GM23338 (cell line): Measurements from ENCODE around the gene MSL3. TPM values are rescaled to one million over a fixed set of nuclear protein-coding genes. Genes with fewer than 3 reads are reported as not detected.

Experiments
- ATAC-seq: fragments of 200-7000 bp; cut with Tn5 transposase; 3 replicates; pipeline ENCODE4 v1.9.1; 2020
- DNase-seq: peaks from one replicate; pipeline ENCODE4 v3.0.0-alpha.2; 2015; ENCODE audit warnings: low spot score
- H2AFZ ChIP-seq: fragments of 200-600 bp; sonication (generic); 2 replicates; pipeline ENCODE4 v1.8.0; 2016; ENCODE audit warnings: antibody characterized with exemption, mild to moderate bottlenecking, moderate library complexity
- H3F3A ChIP-seq: fragments of 200-600 bp; sonication (generic); replicated peaks from 2 replicates; pipeline ENCODE4 v1.8.0; 2017; ENCODE audit warnings: antibody characterized with exemption, mixed run types, low read depth
- H3K27ac ChIP-seq: fragments of 200-600 bp; sonication (generic); 2 replicates; pipeline ENCODE4 v1.6.1; 2016; ENCODE audit warnings: low read depth
- H3K27me3 ChIP-seq: fragments of 200-600 bp; sonication (generic); 2 replicates; pipeline ENCODE4 v1.8.0; 2016; ENCODE audit warnings: mild to moderate bottlenecking, mixed run types, moderate library complexity; ENCODE audit not compliant: insufficient read depth
- H3K36me3 ChIP-seq: fragments of 200-600 bp; sonication (generic); 2 replicates; pipeline ENCODE4 v1.8.0; 2016; ENCODE audit warnings: mild to moderate bottlenecking; ENCODE audit not compliant: insufficient read depth
- H3K4me1 ChIP-seq: fragments of 200-600 bp; sonication (generic); 2 replicates; pipeline ENCODE4 v1.8.0; 2016; ENCODE audit warnings: mild to moderate bottlenecking, moderate library complexity; ENCODE audit not compliant: insufficient read depth
- H3K4me2 ChIP-seq: fragments of 200-600 bp; sonication (generic); 2 replicates; pipeline ENCODE4 v1.7.1; 2017; ENCODE audit warnings: mixed run types
- H3K4me3 ChIP-seq: fragments of 200-600 bp; sonication (generic); 2 replicates; pipeline ENCODE4 v1.6.1; 2016; ENCODE audit warnings: mixed run types
- H3K79me2 ChIP-seq: fragments of 200-600 bp; sonication (generic); replicated peaks from 2 replicates; pipeline ENCODE4 v1.8.0; 2017; ENCODE audit warnings: mild to moderate bottlenecking; ENCODE audit not compliant: insufficient read depth
- H3K9me2 ChIP-seq: fragments of 200-600 bp; sonication (generic); 2 replicates; pipeline ENCODE4 v1.8.0; 2017; ENCODE audit not compliant: insufficient read depth
- H4K20me1 ChIP-seq: fragments of 200-600 bp; sonication (generic); replicated peaks from 2 replicates; pipeline ENCODE4 v1.8.0; 2017; ENCODE audit warnings: mild to moderate bottlenecking; ENCODE audit not compliant: insufficient read depth
- H3K27ac Mint-ChIP-seq: 2 replicates; pipeline ENCODE4 v1.8.0; 2020; ENCODE audit warnings: inconsistent platforms, mild to moderate bottlenecking, moderate library complexity, mixed read lengths
- H3K27me3 Mint-ChIP-seq: 3 replicates; pipeline ENCODE4 v1.8.0; 2022; ENCODE audit warnings: low read depth, mild to moderate bottlenecking, moderate library complexity, mixed read lengths, inconsistent platforms; ENCODE audit not compliant: insufficient read depth, poor library complexity
- H3K36me3 Mint-ChIP-seq: 3 replicates; pipeline ENCODE4 v1.8.0; 2021; ENCODE audit warnings: low read depth, mild to moderate bottlenecking, inconsistent platforms, moderate library complexity, mixed read lengths
- H3K4me1 Mint-ChIP-seq: 3 replicates; pipeline ENCODE4 v1.8.0; 2020; ENCODE audit warnings: mild to moderate bottlenecking, inconsistent platforms, mixed read lengths
- H3K4me3 Mint-ChIP-seq: 3 replicates; pipeline ENCODE4 v1.8.0; 2021; ENCODE audit warnings: moderate library complexity, mild to moderate bottlenecking, inconsistent platforms, mixed read lengths
- H3K9me3 Mint-ChIP-seq: 3 replicates; pipeline ENCODE4 v1.8.0; 2020; ENCODE audit warnings: moderate library complexity, mild to moderate bottlenecking, inconsistent platforms, mixed read lengths
- CREB1 ChIP-seq: fragments of 250-450 bp; sonication (Bioruptor Pico); IDR thresholded peaks from 2 replicates; pipeline ENCODE4 v1.5.0; 2020; ENCODE audit warnings: low read depth, mild to moderate bottlenecking, moderate library complexity
- POLR2AphosphoS5 ChIP-seq: IDR thresholded peaks from 2 replicates; pipeline ENCODE4 v1.6.1; 2016; ENCODE audit warnings: antibody characterized with exemption, low read depth
- REST ChIP-seq: IDR thresholded peaks from one replicate; pipeline ENCODE4 v1.6.1; 2018; ENCODE audit warnings: antibody characterized with exemption; ENCODE audit not compliant: unreplicated experiment
- polyA plus RNA-seq: library from polyadenylated mRNA; unstranded; fragments of >200 nt; fragmentation: Nextera tagmentation; extraction: Ambion mirVana; gene quantifications from 2 replicates; pipeline ENCODE4 v1.2.1, GENCODE V29; 2016
- total RNA-seq: library from RNA; depleted of rRNA; stranded (reverse); fragments of >200 nt; shearing (Covaris generic); gene quantifications from 2 replicates; pipeline ENCODE4 v1.2.3, GENCODE V29; 2014; rRNA removed
- TF ChIP-seq, protein P1 (sequence below): fragments of 250-450 bp; sonication (Bioruptor Pico); IDR thresholded peaks from 2 replicates; pipeline ENCODE4 v1.5.0; 2020; ENCODE audit warnings: mild to moderate bottlenecking, moderate library complexity
- TF ChIP-seq, protein P2 (sequence below): IDR thresholded peaks from 2 replicates; pipeline ENCODE4 v1.6.1; 2016; ENCODE audit warnings: antibody characterized with exemption

The MSL3 gene
- total and polyA plus RNA-seq, 2 experiments from 2014 or later, result 13.9 to 18.9 TPM

DNA sequence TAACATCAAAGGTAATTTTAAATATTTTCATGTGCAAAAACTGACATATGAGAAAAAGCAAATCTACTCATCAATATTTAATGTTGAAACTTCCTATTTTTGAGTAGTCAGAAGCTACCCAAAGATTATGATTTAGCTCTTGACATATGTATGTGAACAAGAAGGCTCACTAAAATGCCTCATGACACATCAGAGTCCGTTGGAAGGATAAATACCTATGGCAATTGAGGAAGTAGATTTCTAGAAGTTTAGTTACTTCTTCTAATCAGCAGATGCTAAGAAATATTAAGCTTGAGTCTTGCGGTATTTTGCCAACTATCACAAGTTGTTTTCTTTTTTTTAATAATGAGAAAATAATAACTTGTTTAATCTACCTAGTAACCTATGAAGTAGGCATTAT, 55.3 kb downstream of the MSL3 start:
- H3K36me3 ChIP-seq, result no peaks in the 10 kb centered on the region
- DNase-seq (no peak), ATAC-seq (no peak)
- H3K27ac Mint-ChIP-seq, result no peak overlapping the region
- H3K27ac ChIP-seq, result no peak overlapping the region
- no peaks in the 10 kb centered on the region for H3K4me1 ChIP-seq
- H4K20me1 ChIP-seq, result no peaks in the 10 kb centered on the region
- no peaks in the 10 kb centered on the region for H3K36me3 Mint-ChIP-seq
- H3F3A ChIP-seq, result no peaks in the 10 kb centered on the region
- H3K4me3 Mint-ChIP-seq, result no peak overlapping the region
- no peaks in the 10 kb centered on the region for H3K27me3 ChIP-seq
- H3K9me2 ChIP-seq, result no peaks in the 10 kb centered on the region
- TF ChIP-seq POLR2AphosphoS5, result no peak
- TF ChIP-seq, protein P1, sequence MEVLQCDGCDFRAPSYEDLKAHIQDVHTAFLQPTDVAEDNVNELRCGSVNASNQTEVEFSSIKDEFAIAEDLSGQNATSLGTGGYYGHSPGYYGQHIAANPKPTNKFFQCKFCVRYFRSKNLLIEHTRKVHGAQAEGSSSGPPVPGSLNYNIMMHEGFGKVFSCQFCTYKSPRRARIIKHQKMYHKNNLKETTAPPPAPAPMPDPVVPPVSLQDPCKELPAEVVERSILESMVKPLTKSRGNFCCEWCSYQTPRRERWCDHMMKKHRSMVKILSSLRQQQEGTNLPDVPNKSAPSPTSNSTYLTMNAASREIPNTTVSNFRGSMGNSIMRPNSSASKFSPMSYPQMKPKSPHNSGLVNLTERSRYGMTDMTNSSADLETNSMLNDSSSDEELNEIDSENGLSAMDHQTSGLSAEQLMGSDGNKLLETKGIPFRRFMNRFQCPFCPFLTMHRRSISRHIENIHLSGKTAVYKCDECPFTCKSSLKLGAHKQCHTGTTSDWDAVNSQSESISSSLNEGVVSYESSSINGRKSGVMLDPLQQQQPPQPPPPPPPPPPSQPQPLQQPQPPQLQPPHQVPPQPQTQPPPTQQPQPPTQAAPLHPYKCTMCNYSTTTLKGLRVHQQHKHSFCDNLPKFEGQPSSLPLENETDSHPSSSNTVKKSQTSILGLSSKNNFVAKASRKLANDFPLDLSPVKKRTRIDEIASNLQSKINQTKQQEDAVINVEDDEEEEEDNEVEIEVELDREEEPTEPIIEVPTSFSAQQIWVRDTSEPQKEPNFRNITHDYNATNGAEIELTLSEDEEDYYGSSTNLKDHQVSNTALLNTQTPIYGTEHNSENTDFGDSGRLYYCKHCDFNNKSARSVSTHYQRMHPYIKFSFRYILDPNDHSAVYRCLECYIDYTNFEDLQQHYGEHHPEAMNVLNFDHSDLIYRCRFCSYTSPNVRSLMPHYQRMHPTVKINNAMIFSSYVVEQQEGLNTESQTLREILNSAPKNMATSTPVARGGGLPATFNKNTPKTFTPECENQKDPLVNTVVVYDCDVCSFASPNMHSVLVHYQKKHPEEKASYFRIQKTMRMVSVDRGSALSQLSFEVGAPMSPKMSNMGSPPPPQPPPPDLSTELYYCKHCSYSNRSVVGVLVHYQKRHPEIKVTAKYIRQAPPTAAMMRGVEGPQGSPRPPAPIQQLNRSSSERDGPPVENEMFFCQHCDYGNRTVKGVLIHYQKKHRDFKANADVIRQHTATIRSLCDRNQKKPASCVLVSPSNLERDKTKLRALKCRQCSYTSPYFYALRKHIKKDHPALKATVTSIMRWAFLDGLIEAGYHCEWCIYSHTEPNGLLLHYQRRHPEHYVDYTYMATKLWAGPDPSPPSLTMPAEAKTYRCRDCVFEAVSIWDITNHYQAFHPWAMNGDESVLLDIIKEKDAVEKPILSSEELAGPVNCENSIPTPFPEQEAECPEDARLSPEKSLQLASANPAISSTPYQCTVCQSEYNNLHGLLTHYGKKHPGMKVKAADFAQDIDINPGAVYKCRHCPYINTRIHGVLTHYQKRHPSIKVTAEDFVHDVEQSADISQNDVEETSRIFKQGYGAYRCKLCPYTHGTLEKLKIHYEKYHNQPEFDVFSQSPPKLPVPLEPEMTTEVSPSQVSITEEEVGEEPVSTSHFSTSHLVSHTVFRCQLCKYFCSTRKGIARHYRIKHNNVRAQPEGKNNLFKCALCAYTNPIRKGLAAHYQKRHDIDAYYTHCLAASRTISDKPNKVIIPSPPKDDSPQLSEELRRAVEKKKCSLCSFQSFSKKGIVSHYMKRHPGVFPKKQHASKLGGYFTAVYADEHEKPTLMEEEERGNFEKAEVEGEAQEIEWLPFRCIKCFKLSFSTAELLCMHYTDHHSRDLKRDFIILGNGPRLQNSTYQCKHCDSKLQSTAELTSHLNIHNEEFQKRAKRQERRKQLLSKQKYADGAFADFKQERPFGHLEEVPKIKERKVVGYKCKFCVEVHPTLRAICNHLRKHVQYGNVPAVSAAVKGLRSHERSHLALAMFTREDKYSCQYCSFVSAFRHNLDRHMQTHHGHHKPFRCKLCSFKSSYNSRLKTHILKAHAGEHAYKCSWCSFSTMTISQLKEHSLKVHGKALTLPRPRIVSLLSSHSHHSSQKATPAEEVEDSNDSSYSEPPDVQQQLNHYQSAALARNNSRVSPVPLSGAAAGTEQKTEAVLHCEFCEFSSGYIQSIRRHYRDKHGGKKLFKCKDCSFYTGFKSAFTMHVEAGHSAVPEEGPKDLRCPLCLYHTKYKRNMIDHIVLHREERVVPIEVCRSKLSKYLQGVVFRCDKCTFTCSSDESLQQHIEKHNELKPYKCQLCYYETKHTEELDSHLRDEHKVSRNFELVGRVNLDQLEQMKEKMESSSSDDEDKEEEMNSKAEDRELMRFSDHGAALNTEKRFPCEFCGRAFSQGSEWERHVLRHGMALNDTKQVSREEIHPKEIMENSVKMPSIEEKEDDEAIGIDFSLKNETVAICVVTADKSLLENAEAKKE (CRISPR knock-in tag), result no peak
- TF ChIP-seq CREB1 (CRISPR knock-in tag), result no peak
- TF ChIP-seq, protein P2, sequence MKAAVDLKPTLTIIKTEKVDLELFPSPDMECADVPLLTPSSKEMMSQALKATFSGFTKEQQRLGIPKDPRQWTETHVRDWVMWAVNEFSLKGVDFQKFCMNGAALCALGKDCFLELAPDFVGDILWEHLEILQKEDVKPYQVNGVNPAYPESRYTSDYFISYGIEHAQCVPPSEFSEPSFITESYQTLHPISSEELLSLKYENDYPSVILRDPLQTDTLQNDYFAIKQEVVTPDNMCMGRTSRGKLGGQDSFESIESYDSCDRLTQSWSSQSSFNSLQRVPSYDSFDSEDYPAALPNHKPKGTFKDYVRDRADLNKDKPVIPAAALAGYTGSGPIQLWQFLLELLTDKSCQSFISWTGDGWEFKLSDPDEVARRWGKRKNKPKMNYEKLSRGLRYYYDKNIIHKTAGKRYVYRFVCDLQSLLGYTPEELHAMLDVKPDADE, result no peak
- TF ChIP-seq REST, result no peak
- no peak overlapping the region for H2AFZ ChIP-seq
- peaks cover 2% of the 10 kb centered on the region for H3K27me3 Mint-ChIP-seq
- H3K79me2 ChIP-seq, result no peaks in the 10 kb centered on the region
- no peaks in the 10 kb centered on the region for H3K4me1 Mint-ChIP-seq
- H3K4me3 ChIP-seq, result no peak overlapping the region
- no peak overlapping the region for H3K4me2 ChIP-seq
- no peaks in the 10 kb centered on the region; the same call in 2 of the 3 replicates for H3K9me3 Mint-ChIP-seq

Other genes with a start within 250 kb of the MSL3 start
- gene ARHGAP6, start 92.3 kb upstream of the MSL3 start, total RNA-seq, result 0.59 and 0.78 TPM in 2 replicates
- 0.26 and 0.50 TPM in 2 replicates for gene ARHGAP6, start 92.3 kb upstream of the MSL3 start, polyA plus RNA-seq